Ramos (cell line): Measurements from ENCODE around the gene KPNA1.
"Not testable (repeated sequence)": the region's sequence is repeated elsewhere in the genome, so short reads cannot be mapped to it uniquely, and the experiment has no call there.

Source experiments
- in situ Hi-C: fragments of 300-500 bp; cut with MboI; formaldehyde crosslinking; loops from one replicate; pipeline ENCODE4 v1.14.3; 2022; ENCODE audit warnings: low sequenced_read_pairs; ENCODE audit not compliant: unreplicated experiment

KPNA1 gene

GRCh38 chr3:122523317-122523716 lies 8.6 kb upstream of the KPNA1 start:
- in situ Hi-C loops = no loop called here

GRCh38 chr3:122520861-122521260 lies 6.1 kb upstream of the KPNA1 start:
- in situ Hi-C loops = no loop called here

GRCh38 chr3:122519693-122520092 lies 5.0 kb upstream of the KPNA1 start:
- in situ Hi-C loops = no loop called here

- in situ Hi-C loops = no loop called here
Observed at GRCh38 chr3:122516846-122517360, 2.2 kb upstream of the KPNA1 start.

GRCh38 chr3:122515870-122516269 lies 1.1 kb upstream of the KPNA1 start:
- in situ Hi-C loops = no loop called here

- in situ Hi-C loops = no loop called here
Observed at GRCh38 chr3:122515020-122515468, 305 bp upstream of the KPNA1 start.

- in situ Hi-C loops = no loop called here
Observed at GRCh38 chr3:122513386-122514122, 1.2 kb downstream of the KPNA1 start.

GRCh38 chr3:122512284-122512683 lies 2.5 kb downstream of the KPNA1 start:
- in situ Hi-C loops = no loop called here

GRCh38 chr3:122510878-122511535 lies 3.7 kb downstream of the KPNA1 start:
- in situ Hi-C loops = no loop called here

GRCh38 chr3:122508944-122509343 lies 5.8 kb downstream of the KPNA1 start:
- in situ Hi-C loops = not testable (repeated sequence)

GRCh38 chr3:122508135-122508914 lies 6.4 kb downstream of the KPNA1 start:
- in situ Hi-C loops = no loop called here

- in situ Hi-C loops = no loop called here
Observed at GRCh38 chr3:122506450-122506849, 8.3 kb downstream of the KPNA1 start.

GRCh38 chr3:122505676-122506075 lies 9.1 kb downstream of the KPNA1 start:
- in situ Hi-C loops = no loop called here

- in situ Hi-C loops = no loop called here
Observed at GRCh38 chr3:122502941-122503340, 11.8 kb downstream of the KPNA1 start.

GRCh38 chr3:122502139-122502538 lies 12.6 kb downstream of the KPNA1 start:
- in situ Hi-C loops = no loop called here

- in situ Hi-C loops = not testable (repeated sequence)
Observed at GRCh38 chr3:122500964-122501363, 13.8 kb downstream of the KPNA1 start.

GRCh38 chr3:122498152-122498551 lies 16.6 kb downstream of the KPNA1 start:
- in situ Hi-C loops = no loop called here

GRCh38 chr3:122497425-122497824 lies 17.3 kb downstream of the KPNA1 start:
- in situ Hi-C loops = no loop called here

GRCh38 chr3:122496508-122496907 lies 18.2 kb downstream of the KPNA1 start:
- in situ Hi-C loops = no loop called here

GRCh38 chr3:122493296-122493695 lies 21.4 kb downstream of the KPNA1 start:
- in situ Hi-C loops = no loop called here
